Measurements from ENCODE around the gene GIMAP4. TPM values are rescaled to one million over a fixed set of nuclear protein-coding genes. Genes with fewer than 3 reads are reported as not detected.

GIMAP4 gene
- total RNA-seq, 1 donor from 2014 or later, result not detected

DNA sequence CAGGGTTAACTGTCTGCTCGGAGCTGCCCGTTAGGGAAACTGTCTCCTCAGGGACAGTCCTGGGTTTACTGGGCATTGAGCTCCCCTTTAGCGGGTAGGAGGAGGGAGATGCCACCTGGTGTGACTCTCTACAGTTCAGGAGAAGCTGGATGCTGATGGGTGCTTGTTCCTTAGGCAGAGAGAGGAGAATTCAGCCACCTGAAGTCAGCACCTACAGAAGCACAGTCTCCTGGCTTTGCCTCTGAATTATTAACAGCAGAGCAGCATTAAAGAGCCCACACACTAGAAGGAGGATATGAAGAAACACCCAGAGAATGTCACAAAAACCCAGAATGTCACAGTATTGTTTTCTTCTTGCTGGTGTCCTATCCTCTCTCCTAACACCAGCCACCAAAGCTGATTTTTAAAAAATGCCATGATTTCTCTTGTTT is 696 bp downstream of the GIMAP4 start:
- peaks cover 8% of the 10 kb centered on the region for H3K27me3 Mint-ChIP-seq (ENCODE audit: low read depth, unreplicated experiment)
- H3K36me3 ChIP-seq (ENCODE audit: insufficient read depth, low read length), result no peaks in the 10 kb centered on the region
- no peak overlapping the region for H3K4me2 ChIP-seq (ENCODE audit: low read length)
- H3K27me3 ChIP-seq (ENCODE audit: insufficient read depth, low read length), result no peaks in the 10 kb centered on the region
- no peak overlapping the region for H3K27ac Mint-ChIP-seq (ENCODE audit: unreplicated experiment)
- no peak for DNase-seq (ENCODE audit: low read depth)
- no peak overlapping the region for H3K4me3 Mint-ChIP-seq (ENCODE audit: unreplicated experiment)
- peaks cover 4% of the 10 kb centered on the region for H3K9me3 ChIP-seq (ENCODE audit: insufficient read depth, low read depth, low read length)
- H3K27ac ChIP-seq (ENCODE audit: low read depth, low read length), result no peak overlapping the region
- no peak overlapping the region for H3K9ac ChIP-seq (ENCODE audit: low read length)
- no peak overlapping the region for H3K4me3 ChIP-seq (ENCODE audit: insufficient read depth, low read depth, low read length)
- no peaks in the 10 kb centered on the region for H4K20me1 ChIP-seq (ENCODE audit: insufficient read depth, low read length)
- no peak overlapping the region for H2AFZ ChIP-seq (ENCODE audit: low read depth, low read length)
- FAIRE-seq, result no peak
- H3K9me3 Mint-ChIP-seq (ENCODE audit: unreplicated experiment), result no peaks in the 10 kb centered on the region
- TF ChIP-seq EZH2 (IDR thresholded peaks at IDR 0.05; ENCODE audit: insufficient read depth, low read length), result no peak
- TF ChIP-seq, protein P1, sequence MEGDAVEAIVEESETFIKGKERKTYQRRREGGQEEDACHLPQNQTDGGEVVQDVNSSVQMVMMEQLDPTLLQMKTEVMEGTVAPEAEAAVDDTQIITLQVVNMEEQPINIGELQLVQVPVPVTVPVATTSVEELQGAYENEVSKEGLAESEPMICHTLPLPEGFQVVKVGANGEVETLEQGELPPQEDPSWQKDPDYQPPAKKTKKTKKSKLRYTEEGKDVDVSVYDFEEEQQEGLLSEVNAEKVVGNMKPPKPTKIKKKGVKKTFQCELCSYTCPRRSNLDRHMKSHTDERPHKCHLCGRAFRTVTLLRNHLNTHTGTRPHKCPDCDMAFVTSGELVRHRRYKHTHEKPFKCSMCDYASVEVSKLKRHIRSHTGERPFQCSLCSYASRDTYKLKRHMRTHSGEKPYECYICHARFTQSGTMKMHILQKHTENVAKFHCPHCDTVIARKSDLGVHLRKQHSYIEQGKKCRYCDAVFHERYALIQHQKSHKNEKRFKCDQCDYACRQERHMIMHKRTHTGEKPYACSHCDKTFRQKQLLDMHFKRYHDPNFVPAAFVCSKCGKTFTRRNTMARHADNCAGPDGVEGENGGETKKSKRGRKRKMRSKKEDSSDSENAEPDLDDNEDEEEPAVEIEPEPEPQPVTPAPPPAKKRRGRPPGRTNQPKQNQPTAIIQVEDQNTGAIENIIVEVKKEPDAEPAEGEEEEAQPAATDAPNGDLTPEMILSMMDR (IDR thresholded peaks at IDR 0.05; ENCODE audit: insufficient read depth, low read depth, low read length), result no peak
- no peaks in the 10 kb centered on the region for H3K79me2 ChIP-seq (ENCODE audit: insufficient read depth, low read length)
- no peaks in the 10 kb centered on the region for H3K4me1 Mint-ChIP-seq (ENCODE audit: low read depth, unreplicated experiment)
- no peaks in the 10 kb centered on the region for H3K36me3 Mint-ChIP-seq (ENCODE audit: low read depth, unreplicated experiment)
- no peaks in the 10 kb centered on the region for H3K4me1 ChIP-seq (ENCODE audit: insufficient read depth, low read length)

DNA sequence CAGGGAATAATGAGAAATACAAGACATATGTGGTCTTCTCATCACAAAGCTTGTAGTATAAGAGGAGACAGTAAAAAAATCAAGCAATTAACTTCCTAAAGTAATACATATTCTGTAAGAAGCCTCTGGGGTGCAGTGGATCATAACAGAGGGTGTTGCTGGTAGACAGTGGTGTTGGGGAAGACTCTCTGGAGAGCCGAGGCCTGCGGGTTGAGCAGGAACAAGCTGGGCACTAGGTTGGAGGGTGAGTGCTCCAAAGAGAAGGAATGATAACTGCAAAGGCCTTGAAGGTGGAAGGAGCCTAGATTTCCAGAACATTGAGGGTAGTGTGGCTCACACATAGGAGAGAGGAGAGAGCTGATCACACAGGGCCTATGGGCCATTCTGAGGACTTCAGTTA is 1.5 kb downstream of the GIMAP4 start:
- no peak overlapping the region for H3K4me2 ChIP-seq (ENCODE audit: low read length)
- no peaks in the 10 kb centered on the region for H3K27me3 ChIP-seq (ENCODE audit: insufficient read depth, low read length)
- Mint-ChIP-seq H3K9me3 (ENCODE audit: unreplicated experiment) (no peaks in the 10 kb centered on the region), H3K27ac (ENCODE audit: unreplicated experiment) (no peak overlapping the region), H3K4me1 (ENCODE audit: low read depth, unreplicated experiment) (no peaks in the 10 kb centered on the region), H3K27me3 (ENCODE audit: low read depth, unreplicated experiment) (peaks cover 8% of the 10 kb centered on the region), H3K4me3 (ENCODE audit: unreplicated experiment) (no peak overlapping the region), H3K36me3 (ENCODE audit: low read depth, unreplicated experiment) (no peaks in the 10 kb centered on the region)
- FAIRE-seq (no peak), DNase-seq (ENCODE audit: low read depth) (no peak)
- H3K9me3 ChIP-seq (ENCODE audit: insufficient read depth, low read depth, low read length), result peaks cover 4% of the 10 kb centered on the region
- no peak for TF ChIP-seq EZH2 (IDR thresholded peaks at IDR 0.05; ENCODE audit: insufficient read depth, low read length)
- TF ChIP-seq, protein P1 (IDR thresholded peaks at IDR 0.05; ENCODE audit: insufficient read depth, low read depth, low read length), result no peak
- no peaks in the 10 kb centered on the region for H3K36me3 ChIP-seq (ENCODE audit: insufficient read depth, low read length)
- H3K4me3 ChIP-seq (ENCODE audit: insufficient read depth, low read depth, low read length), result no peak overlapping the region
- H4K20me1 ChIP-seq (ENCODE audit: insufficient read depth, low read length), result no peaks in the 10 kb centered on the region
- H3K4me1 ChIP-seq (ENCODE audit: insufficient read depth, low read length), result no peaks in the 10 kb centered on the region
- no peak overlapping the region for H3K27ac ChIP-seq (ENCODE audit: low read depth, low read length)
- no peak overlapping the region for H2AFZ ChIP-seq (ENCODE audit: low read depth, low read length)
- H3K9ac ChIP-seq (ENCODE audit: low read length), result no peak overlapping the region
- no peaks in the 10 kb centered on the region for H3K79me2 ChIP-seq (ENCODE audit: insufficient read depth, low read length)

DNA sequence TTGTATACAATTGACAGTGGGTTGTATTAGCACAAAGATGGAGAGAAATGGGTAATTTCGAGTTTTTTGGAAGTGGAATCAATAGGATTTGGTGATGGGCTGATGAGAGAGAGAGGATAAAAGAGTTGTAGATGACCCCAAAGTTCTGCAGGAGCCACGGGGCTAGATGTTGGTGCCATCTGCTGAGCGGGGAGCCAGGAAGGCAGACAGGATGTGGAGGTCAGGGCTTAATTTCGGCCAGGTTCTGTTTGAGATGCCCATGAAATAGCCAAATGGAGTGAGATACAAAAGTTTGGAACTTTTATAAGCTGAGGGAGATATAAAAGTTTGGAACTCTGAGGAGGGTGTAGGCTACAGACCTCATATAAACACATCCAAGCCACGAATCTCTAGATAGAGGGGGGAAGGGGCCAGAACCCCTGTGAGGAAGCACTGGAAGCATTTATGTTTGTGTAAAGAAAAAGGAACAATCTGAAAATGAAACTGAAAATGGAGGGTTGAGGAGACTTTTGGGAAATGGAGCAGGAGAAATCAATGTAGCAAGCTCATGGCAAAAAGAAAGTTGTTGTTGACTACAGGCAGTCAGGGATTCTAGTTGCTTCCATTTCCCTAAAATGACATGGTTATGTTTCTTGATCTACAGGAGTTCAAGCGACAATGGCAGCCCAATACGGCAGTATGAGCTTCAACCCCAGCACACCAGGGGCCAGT is 2.2 kb downstream of the GIMAP4 start:
- Histone ChIP-seq H3K4me3 (ENCODE audit: insufficient read depth, low read depth, low read length) (no peak overlapping the region), H3K9me3 (ENCODE audit: insufficient read depth, low read depth, low read length) (peaks cover 4% of the 10 kb centered on the region), H3K27ac (ENCODE audit: low read depth, low read length) (no peak overlapping the region), H3K36me3 (ENCODE audit: insufficient read depth, low read length) (no peaks in the 10 kb centered on the region), H3K27me3 (ENCODE audit: insufficient read depth, low read length) (no peaks in the 10 kb centered on the region), H3K79me2 (ENCODE audit: insufficient read depth, low read length) (no peaks in the 10 kb centered on the region), H4K20me1 (ENCODE audit: insufficient read depth, low read length) (no peaks in the 10 kb centered on the region), H2AFZ (ENCODE audit: low read depth, low read length) (no peak overlapping the region), H3K4me1 (ENCODE audit: insufficient read depth, low read length) (no peaks in the 10 kb centered on the region), H3K9ac (ENCODE audit: low read length) (no peak overlapping the region), H3K4me2 (ENCODE audit: low read length) (no peak overlapping the region)
- no peaks in the 10 kb centered on the region for H3K4me1 Mint-ChIP-seq (ENCODE audit: low read depth, unreplicated experiment)
- no peak for TF ChIP-seq EZH2 (IDR thresholded peaks at IDR 0.05; ENCODE audit: insufficient read depth, low read length)
- TF ChIP-seq, protein P1 (IDR thresholded peaks at IDR 0.05; ENCODE audit: insufficient read depth, low read depth, low read length), result no peak
- DNase-seq (ENCODE audit: low read depth), result no peak
- no peak for FAIRE-seq
- H3K9me3 Mint-ChIP-seq (ENCODE audit: unreplicated experiment), result no peaks in the 10 kb centered on the region
- no peaks in the 10 kb centered on the region for H3K36me3 Mint-ChIP-seq (ENCODE audit: low read depth, unreplicated experiment)
- H3K27me3 Mint-ChIP-seq (ENCODE audit: low read depth, unreplicated experiment), result peaks cover 8% of the 10 kb centered on the region
- no peak overlapping the region for H3K27ac Mint-ChIP-seq (ENCODE audit: unreplicated experiment)
- no peak overlapping the region for H3K4me3 Mint-ChIP-seq (ENCODE audit: unreplicated experiment)
